ENCODE measurements around the gene PRKCA.

DNA sequence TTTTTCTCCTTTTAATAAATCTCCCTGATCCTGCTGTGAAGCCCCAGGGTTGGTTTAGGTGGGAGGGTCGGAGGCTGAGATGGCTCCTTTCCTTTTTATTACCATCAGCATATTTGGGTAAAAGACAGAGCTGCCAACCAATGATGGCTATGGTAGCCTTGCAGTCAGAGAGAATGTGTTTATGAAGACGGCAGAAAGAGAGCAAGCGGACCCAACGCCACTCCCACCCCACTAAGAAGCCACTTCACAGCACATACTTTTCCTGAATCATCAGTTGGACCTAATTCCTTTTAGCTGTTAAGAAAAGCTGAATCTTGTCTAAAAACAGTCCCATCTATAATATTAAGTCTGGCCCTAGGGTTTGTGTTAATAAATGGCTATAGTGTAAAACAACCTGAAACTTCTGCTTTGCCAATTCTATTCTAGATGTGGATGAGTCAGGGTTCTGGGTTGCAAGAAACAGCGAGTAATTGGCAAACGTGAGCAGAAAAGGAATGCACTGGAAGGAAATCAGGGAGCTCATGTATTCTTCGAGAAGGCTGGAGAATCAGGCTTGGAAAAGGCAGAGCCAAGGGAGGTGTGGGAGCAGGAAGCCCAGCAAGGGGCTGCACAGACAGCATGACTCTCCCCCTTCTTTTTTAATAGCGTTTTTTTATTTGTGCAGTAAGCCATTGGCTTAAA is 34.0 kb upstream of the PRKCA start:
- TF ChIP-seq TAF1 (IDR thresholded peaks at IDR 0.05; ENCODE audit: borderline replicate concordance, low read depth, low read length) (no peak), POLR2A (IDR thresholded peaks at IDR 0.05; ENCODE audit: low read depth, low read length) (no peak), POLR2AphosphoS5 (IDR thresholded peaks at IDR 0.05; ENCODE audit: low read depth, low read length) (no peak)
